Mucosa of descending colon (tissue), 3 donors: ENCODE data around the gene TENM4. TPM values are rescaled to one million over a fixed set of nuclear protein-coding genes. Genes with fewer than 3 reads are reported as not detected.
A peak's percentile ranks its signal among the peaks of the same experiment; 100 is the strongest.

Source experiments
- ATAC-seq: fragments of 200-7000 bp; cut with Tn5 transposase; one replicate; pipeline ENCODE4 v1.9.1; 2020; ENCODE audit warnings: mild to moderate bottlenecking, moderate library complexity
- DNase-seq, 3 donors: peaks; one replicate each; pipeline ENCODE4 v3.0.0-alpha.2; 2020
- H3K36me3 ChIP-seq: fragments of 200-600 bp; one replicate; pipeline ENCODE4 v1.8.0; 2021; ENCODE audit warnings: low read depth, mild to moderate bottlenecking
- H3K4me1 ChIP-seq: fragments of 200-600 bp; one replicate; pipeline ENCODE4 v1.8.0; 2021; ENCODE audit warnings: low read depth, mild to moderate bottlenecking
- H3K4me3 ChIP-seq: fragments of 200-600 bp; one replicate; pipeline ENCODE4 v1.8.0; 2021; ENCODE audit warnings: mild to moderate bottlenecking
- H3K9me3 ChIP-seq: fragments of 200-600 bp; one replicate; pipeline ENCODE4 v1.8.0; 2021; ENCODE audit warnings: mild to moderate bottlenecking
- CTCF ChIP-seq: fragments of 200-600 bp; IDR thresholded peaks from one replicate; pipeline ENCODE4 v1.8.0; 2022; ENCODE audit warnings: antibody characterized with exemption, mild to moderate bottlenecking
- intact Hi-C, 2 donors: fragments of 100-400 bp; cut with DNase I in 1 of 2; cut with micrococcal nuclease in 1 of 2; formaldehyde crosslinking; loops; one replicate each; pipeline versions ENCODE4 v1.11.0 to v1.11.1; 2022; cut with DNase I, micrococcal nuclease
- total RNA-seq, 3 donors: library from RNA; stranded (reverse); fragmentation: NEBNext Ultra II Directional in 2 of 3; extraction: Animal tissue kit (Norgen Biotek cat#: 25700) in 2 of 3; gene quantifications; one replicate each; pipeline versions ENCODE4 v1.2.1 to v1.2.4, GENCODE V29; 2021 to 2023
- donor health status: DM: no; HTN: no; CAD: no; lungs with moderate emphysema.
- donor health status: DM: no; HTN: no; CAD: no.
- donor health status: DM: no; HTN: yes; CAD: no.

Gene TENM4
- total RNA-seq, 3 donors from 2014 or later: 0.70 to 1.6 (median 1.2) TPM

GRCh38 chr11:78961937-78962701, 478.7 kb downstream of the TENM4 start:
- no peak for ATAC-seq
- no peaks in the 10 kb centered on the region for H3K4me1 ChIP-seq

GRCh38 chr11:78961247-78961646, 479.6 kb downstream of the TENM4 start:
- H3K9me3 ChIP-seq: no peaks in the 10 kb centered on the region
- no peaks in the 10 kb centered on the region for H3K4me1 ChIP-seq
- DNase-seq (peak in 2 of 3 donors; percentile 40 to 52), ATAC-seq (peak; percentile 93)
- H3K4me3 ChIP-seq: no peak overlapping the region
- intact Hi-C loops: no loop called here
- peak; percentile 16 for TF ChIP-seq CTCF
- H3K36me3 ChIP-seq: no peaks in the 10 kb centered on the region

More at GRCh38 chr11:78961937-78962701, 478.7 kb downstream of the TENM4 start:
- DNase-seq: no peak
- intact Hi-C loops: no loop called here
- Histone ChIP-seq H3K36me3 (no peaks in the 10 kb centered on the region), H3K4me3 (no peak overlapping the region), H3K9me3 (no peaks in the 10 kb centered on the region)
- no peak for TF ChIP-seq CTCF

- DNase-seq: no peak
- Histone ChIP-seq H3K4me3 (no peak overlapping the region), H3K9me3 (no peaks in the 10 kb centered on the region), H3K4me1 (no peaks in the 10 kb centered on the region), H3K36me3 (no peaks in the 10 kb centered on the region)
- ATAC-seq: no peak
- intact Hi-C loops: no loop called here
- TF ChIP-seq CTCF: no peak
Observed at GRCh38 chr11:78958444-78958843, 482.4 kb downstream of the TENM4 start.

GRCh38 chr11:78957476-78958245, 483.2 kb downstream of the TENM4 start:
- intact Hi-C loops: no loop called here
- no peaks in the 10 kb centered on the region for H3K4me1 ChIP-seq
- no peaks in the 10 kb centered on the region for H3K36me3 ChIP-seq
- ATAC-seq (no peak), DNase-seq (no peak)
- no peaks in the 10 kb centered on the region for H3K9me3 ChIP-seq
- no peak overlapping the region for H3K4me3 ChIP-seq
- no peak for TF ChIP-seq CTCF

- DNase-seq (no peak), ATAC-seq (no peak)
- no peak for TF ChIP-seq CTCF
- Histone ChIP-seq H3K4me1 (no peaks in the 10 kb centered on the region), H3K36me3 (no peaks in the 10 kb centered on the region), H3K4me3 (no peak overlapping the region), H3K9me3 (no peaks in the 10 kb centered on the region)
- intact Hi-C loops: loop anchor here in 1 of 2 donors (5.0 kb wide), 1 partner anchor 302 kb away; no protein-coding TSS in a partner anchor
Observed at GRCh38 chr11:78954696-78955095, 486.1 kb downstream of the TENM4 start.
